Erythroblast (primary cell): ENCODE data around the gene RNASEH1.

Source experiments
- GATA1 ChIP-seq: IDR thresholded peaks from 2 replicates; pipeline ENCODE4 v1.6.1; 2011; ENCODE audit warnings: low read depth, mild to moderate bottlenecking, control low read depth, low read length, moderate library complexity
- POLR2A ChIP-seq: IDR thresholded peaks from 2 replicates; pipeline ENCODE4 v1.6.1; 2011; ENCODE audit warnings: mild to moderate bottlenecking, low read length

DNA sequence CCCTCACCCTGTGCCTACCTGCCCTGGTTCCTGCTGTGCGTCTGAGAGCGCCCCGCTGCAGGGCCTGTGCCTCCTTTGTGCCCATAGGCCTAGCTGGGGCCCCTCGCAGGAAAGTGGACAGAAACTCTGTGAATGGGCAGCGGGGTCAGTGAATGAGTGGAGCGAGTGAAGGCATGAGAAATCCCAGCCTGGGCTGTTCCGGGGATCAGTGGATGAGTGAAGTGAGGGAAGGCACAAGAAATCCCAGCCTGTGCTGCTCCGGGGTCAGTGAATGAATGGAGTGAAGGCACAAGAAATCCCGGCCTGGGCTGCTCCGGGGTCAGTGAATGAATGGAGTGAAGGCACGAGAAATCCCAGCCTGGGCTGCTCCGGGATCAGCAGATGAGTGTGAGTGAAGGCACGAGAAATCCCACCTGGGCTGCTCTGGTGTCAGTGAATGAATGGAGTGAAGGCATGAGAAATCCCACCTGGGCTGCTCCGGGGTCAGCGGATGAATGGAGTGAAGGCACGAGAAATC, 38.8 kb upstream of the RNASEH1 start:
- no peak for TF ChIP-seq POLR2A
- no peak for TF ChIP-seq GATA1
